GM19193 (cell line): Measurements from ENCODE around the gene APOBEC3B.

Source experiments
- POLR2A ChIP-seq: IDR thresholded peaks from 4 replicates; pipeline ENCODE4 v1.6.1; 2011; ENCODE audit not compliant: insufficient read depth, insufficient read length; ENCODE audit errors: extremely low read depth

Gene APOBEC3B

DNA sequence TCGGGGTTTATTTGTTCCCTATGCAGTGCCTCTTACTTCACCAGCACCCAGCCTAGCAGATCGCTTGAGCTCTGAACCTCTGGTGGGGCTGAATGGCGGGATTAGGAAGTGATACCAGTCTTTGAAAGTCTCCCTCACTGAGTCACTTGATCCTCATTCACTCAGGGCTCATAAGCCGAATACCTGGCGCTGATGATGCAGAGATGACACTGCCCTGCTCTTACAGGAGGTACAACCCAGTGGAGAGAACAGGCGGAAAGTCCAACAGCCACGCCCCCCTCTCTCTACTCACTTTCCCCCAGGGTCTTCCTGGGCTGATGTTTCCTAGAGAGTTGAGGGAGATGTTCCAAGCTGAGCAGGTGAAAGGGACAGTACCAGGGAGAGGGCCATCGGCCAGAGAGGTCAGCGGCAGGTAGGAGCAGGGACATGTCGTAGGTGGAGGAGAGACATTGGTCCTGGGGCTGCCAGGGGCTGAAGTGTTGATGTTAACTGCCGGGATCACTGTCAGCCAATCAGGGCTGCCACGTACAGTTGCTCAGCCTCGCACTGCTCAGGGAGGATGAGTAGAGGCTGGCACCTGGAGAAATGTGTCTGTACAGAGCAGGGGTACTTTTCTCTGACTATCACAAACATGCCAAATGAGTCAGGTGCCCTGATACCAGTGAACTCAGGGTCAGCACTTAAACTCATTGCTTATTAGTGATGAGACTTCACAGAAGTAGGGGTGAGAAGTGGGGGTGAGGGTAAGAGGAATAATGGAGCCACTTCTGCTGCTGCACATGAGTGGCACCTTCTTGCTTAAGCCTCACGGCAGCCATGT is 34.6 kb upstream of the APOBEC3B start:
- no peak for TF ChIP-seq POLR2A

DNA sequence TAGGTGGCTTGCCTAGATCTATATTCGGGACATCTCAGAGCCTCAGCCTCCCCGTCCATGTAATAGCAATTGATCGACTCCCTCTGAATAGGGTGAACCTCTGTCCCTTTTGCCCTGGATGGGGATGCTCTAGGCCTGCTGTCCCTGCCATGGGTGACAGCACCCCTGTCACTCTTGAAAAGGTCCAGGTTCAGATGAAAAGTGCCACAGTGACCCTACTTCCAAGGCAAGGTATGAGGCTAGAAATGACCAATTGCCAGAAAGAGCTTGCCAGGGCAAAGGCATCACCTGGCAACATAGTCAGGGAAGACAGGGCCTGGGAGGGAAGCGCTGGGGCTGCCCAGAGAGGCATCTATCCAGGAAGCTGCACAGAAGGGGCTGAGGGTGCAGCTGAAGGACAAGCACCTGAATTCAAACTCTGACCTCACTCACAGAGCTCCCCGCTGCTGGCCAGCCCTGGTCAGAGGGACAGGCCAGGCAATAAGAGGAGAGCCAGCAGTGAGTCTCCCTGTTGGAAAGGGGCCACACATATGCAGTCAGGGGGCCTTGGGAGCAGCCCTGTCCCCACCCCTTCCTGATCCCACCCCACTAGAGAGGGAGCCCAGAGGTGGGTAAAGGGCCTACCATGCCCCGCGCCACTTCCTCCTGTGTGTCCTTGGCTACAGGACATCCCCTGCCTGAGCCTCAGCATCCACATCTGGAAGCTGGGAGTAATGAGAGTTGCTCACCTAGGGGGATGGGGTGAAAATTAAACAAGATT is 33.8 kb upstream of the APOBEC3B start:
- no peak for TF ChIP-seq POLR2A

DNA sequence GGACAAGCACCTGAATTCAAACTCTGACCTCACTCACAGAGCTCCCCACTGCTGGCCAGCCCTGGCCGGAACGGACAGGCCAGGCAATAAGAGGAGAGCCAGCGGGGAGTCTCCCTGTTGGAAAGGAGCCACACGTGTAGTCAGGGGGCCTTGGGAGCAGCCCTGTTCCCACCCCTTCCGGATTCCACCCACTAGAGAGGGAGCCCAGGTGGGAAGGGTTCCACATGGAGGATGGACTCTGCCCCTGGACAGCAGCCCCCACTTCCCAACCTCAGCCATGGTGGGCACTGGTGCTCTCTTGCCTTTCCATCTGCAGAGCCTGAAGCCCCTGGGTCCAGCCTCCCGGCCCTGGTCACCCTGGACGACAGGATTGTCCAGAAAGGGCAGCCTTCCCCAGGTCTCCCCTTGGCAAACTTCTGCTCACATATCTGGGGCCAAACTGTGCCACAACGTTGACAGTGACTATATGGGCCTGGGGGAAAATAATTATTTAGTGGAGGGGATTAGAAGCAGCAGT is 32.2 kb upstream of the APOBEC3B start:
- no peak for TF ChIP-seq POLR2A

DNA sequence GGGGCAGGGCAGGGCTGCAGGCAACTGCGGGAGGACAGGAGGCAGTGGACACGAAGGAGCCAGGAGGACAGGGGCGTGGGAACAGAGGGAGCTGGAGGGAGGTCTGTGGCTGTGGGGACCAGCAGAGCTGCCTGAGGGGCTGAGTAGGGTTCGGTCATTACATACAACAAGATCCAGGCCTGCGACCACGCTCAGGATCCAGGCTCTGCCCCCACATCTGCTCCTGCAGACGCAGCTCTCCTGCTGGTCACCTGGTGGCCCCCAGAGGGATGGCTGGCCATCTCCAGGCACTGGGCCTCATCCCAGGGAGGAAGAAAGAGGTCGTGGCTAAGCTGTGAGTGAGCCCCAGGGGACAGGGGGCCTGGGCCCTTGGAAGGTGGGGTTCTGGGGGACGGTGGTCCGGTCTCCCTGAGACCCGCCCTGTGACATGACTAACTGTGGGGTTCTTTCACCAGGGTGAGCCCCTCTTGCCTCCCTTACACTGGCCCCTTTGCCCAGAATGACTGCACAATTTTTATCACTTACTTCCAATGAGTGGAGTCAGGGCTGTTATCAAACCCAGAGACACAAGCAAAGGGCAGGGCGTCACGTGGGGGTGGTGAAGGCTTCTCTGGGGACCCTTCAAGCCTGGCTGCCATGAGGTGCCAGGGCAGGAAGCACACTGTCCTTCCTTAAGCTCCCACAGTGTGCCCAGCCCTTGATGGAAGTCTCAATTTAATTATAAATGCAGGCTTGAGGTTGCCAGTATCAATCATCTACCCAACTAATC is 31.4 kb upstream of the APOBEC3B start:
- no peak for TF ChIP-seq POLR2A

DNA sequence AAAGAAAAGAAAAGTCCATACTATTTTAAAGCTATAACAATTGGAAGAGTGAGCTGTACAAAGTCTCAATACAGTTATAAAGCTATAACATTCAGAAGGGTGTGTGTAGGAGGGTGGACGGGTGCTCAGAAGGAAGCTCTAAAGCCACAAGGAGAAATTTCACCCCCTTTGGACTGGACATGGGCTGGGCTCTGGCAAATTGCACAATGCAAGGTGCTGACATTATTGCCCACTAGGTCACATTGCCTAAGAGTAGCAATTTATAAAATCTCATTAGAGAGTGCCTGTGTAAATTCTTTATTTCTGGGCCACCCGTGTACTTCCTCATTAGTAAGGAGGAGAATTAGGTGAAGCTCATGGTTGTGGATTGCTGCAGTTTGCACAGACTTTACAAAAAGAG is 30.4 kb upstream of the APOBEC3B start:
- TF ChIP-seq POLR2A, result no peak

DNA sequence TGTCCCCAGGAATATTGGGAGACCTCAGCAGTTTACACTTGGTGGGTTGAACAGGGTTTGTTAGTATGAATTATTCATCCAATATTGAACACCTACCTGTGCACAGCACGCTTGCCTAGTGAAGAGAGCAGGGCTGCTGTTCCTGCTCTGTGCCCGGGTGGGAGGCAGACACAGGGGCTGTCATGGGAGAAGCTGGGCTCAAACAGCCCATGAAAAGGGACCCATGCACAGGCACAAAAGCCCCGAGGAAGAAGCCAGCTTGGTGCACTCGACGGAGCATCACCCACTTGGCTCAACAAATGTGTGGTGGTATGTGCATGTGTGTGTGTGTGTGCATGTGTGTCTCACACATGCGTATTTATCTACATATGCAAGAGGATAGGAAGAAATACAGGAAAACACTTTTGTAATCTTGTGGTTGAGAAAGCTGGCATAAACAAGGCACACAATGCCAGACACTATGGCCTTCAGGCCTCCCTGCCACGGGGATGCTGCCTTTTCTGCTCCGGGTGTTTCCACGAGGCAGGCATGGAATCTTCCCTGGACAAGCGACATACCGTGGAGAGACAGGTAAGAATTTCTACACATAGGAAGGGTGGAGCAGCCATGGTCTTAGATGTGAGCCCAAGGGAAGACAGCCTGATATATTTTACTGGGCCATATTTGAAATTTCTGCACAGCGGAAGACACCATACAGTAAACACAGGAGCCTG is 29.7 kb upstream of the APOBEC3B start:
- no peak for TF ChIP-seq POLR2A

DNA sequence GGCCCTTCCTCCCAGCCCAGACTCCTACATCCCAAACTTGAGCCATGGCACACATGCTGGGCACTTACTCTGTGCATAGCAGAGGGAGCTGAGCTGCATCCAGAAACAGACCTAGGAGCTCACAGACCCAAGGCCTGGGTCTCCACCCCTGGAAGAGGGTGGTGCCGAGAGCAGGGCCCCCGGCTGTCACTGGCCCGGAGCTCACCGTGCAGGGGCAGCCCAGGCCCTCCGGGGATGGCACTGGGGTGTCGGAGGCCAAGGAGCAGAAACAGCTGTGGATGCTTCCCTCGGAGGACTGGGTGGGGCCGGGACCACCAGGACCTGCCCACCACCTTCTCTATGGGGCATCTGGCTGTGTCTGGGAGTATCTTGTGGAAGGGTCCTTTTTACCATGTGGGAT is 29.1 kb upstream of the APOBEC3B start:
- TF ChIP-seq POLR2A, result no peak

DNA sequence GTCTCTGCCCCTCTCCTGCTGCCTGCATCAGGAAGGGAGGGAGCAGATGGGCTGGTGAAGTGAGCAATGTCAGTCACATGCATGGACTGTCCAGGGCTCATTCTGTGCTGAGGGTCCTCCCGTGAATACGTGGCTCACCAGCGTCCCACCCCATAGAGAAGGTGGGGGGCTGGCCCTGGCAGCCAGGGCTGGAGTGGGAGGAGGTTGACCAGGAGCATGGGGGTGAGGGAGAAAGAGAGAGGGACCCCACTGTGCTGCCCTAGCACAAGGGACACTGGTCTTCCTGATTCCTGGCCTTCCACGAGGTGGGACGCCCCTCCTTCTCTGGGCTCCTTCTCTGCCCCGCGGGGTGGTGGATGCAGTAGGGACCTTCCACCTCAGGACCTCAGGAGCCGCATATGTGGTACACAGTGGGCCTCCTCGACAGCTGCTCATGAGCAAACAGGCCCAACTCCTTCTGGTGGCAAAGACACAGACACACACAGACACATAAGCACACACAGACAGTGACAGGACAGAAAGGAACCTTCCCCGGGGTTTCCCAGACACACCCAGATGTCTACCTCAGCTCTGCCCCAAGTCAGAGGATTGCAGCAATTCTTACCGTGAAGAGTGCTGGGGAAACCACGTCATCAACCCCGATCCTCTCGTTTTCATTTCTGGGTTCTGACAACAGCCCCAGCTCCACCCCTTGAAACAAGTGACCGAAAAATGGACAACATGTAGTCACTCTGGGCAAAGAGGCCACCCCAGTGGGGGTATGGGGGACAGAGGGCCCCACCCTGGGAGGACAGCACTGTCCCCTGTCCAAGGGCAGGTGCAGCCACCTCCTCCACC is 28.4 kb upstream of the APOBEC3B start:
- TF ChIP-seq POLR2A, result no peak

DNA sequence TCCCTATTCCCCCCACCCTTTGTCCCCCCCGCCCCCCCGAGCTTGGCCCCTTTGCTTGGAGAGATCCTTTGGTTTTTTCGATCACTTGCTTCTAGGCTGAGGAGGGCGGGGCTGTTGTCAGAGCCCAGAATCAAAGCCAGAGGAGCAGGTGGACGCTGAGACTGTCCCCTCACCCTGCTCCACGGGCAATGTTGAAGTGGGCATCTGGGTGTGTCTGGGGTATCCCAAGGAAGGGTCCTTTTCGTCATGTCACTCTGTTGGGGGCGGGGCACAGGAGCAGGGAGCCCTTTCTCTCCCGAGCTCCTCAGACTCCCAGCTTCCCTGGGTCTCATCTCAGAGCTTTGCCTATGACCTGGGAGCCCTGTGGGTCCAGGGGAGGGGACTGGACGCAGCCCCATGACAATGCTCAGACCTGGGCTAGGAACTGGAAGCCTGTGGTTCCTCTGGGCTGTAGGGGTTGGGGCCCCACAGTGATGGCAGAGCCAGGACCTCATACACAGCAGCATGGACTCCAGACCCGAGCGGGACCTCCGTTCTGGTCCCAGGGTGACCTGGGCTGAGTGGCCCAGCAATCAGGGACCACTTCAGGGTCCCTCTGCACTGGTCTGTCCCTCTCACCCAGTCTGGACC is 27.6 kb upstream of the APOBEC3B start:
- no peak for TF ChIP-seq POLR2A

DNA sequence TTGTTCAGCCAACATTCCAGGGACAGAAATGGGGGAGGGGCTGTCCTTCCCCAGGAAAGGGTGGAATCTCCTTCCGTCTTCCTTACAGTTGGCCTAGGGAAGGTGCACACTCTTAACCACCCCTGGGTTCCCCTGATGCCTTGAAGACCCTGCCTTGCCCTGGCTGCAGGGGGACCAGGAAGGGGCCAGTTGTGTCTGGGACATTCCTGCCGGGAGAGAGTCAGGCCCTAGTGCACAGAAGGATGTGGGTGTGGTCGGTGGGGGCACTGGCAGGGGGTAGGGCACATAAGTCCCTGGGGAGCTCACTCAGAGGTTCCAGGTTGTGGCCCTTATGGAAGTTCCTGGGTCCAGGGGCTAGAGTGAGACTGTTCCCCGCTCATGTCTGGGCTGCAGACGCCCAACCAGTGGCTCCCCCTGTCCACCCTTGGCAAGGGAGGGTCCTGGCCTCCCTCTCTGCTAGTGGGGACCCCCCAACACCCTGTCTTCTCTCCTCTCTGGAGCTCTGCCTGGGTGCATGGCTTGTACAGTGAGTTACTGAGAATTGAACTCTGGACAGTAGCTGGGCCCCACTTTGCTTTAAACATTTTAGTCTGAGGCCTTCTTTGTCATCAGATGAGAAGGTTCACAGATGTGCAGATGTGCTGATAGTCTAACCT is 26.8 kb upstream of the APOBEC3B start:
- no peak for TF ChIP-seq POLR2A

DNA sequence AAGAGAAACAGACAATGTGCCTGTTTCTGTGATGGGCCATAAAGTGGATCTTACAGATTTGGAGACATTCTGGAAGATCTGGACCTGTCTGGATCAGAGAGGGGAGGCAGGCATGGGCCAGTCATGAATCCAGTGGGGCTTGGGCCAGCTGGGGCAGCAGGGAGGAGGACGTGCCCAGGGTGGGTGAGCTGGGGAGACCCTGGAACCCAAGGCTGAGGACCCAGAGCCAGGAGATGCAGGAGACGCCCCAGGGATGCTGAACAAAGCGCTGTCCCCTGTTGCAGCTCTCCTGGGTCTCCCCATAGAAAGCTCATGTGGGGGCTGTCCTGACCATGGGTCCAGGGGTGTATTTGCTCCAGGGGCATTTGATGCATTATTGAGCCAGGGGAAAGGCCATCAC is 26.2 kb upstream of the APOBEC3B start:
- TF ChIP-seq POLR2A, result no peak

DNA sequence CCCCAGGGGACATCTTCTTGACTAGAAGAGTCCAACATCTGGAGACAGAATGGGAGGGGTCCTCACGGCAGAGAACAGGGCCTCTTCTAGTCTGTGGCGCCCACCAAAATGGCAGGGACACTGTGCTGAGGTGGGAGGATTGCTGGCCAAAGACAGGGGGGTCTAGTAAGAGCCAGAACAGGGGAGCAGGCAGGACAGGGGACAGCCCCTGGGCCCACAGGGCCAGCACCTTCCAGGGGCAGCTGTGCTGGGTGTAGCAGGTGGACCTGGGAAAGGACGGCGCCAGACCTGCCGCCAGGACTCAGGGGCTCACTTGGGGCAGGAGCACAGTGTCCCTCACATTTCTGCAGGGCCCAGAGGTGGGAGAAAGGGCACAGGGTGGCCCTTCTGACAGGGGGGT is 25.6 kb upstream of the APOBEC3B start:
- TF ChIP-seq POLR2A, result no peak
